Inflammatory macrophage treated with lipopolysaccharide for 1 hour (primary cell): ENCODE data around the gene ATL3.

ENCODE experiments used
- DNase-seq, 2 donors: peaks; one replicate each; pipeline ENCODE4 v3.0.0-alpha.2; 2020 to 2022

Gene ATL3

GRCh38 chr11:63671322-63672155 lies at the start of gene ATL3:
Gene ATL3, minus strand, starts transcription at chr11:63671376. Its CDS starts 41 bp downstream, at chr11:63671335.
- peak; percentile 89 to 95 for DNase-seq

DNA sequence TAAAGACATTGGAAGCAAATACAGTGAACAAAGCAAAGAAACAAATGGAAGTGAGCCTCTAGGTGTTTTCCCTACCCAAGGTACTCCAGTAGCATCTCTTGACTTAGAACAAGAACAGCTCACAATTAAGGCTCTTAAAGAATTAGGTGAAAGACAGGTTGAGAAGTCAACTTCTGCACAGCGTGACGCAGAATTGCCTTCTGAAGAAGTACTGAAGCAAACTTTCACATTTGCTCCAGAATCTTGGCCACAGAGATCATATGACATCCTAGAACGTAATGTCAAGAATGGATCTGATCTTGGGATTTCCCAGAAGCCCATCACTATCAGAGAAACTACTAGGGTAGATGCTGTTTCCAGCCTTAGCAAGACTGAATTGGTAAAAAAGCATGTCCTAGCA lies 49.4 kb upstream of the ATL3 start:
- DNase-seq: no peak

- no peak for DNase-seq
Observed at GRCh38 chr11:63719987-63720386, 48.8 kb upstream of the ATL3 start.

DNA sequence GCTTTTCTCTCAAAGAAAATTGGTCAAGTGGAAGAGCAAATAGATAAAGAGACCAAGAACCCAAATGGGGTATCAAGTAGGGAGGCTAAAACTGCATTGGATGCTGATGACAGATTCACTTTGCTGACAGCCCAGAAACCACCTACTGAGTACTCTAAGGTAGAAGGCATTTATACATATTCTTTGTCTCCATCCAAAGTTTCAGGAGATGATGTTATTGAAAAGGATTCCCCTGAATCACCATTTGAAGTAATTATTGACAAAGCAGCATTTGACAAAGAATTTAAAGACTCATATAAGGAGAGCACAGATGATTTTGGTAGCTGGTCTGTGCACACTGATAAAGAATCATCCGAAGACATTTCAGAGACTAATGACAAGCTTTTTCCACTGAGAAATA lies 47.8 kb upstream of the ATL3 start:
- DNase-seq: no peak

- peak; percentile 69 to 75 for DNase-seq
Observed at GRCh38 chr11:63716046-63716445, 44.9 kb upstream of the ATL3 start.

- no peak for DNase-seq
Observed at GRCh38 chr11:63713766-63714165, 42.6 kb upstream of the ATL3 start.

DNA sequence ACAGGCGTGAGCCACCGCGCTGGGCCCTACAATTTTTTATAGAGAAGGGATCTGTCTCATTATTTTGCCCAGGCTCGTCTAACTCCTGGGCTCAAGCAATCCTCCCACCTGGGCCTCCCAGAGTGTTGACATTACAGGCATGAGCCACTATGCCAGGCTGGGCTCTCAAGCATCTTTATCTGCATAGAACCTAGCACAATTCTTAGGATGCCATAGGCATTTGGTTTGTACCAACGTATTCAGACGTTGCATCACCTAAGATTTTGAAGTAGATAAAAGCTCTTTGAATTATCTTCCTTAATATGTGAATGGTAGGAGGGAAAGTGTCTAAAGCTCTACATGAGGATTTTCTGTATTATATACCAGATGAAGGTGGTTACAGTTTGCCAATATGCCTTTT lies 40.7 kb upstream of the ATL3 start:
- DNase-seq: no peak

DNA sequence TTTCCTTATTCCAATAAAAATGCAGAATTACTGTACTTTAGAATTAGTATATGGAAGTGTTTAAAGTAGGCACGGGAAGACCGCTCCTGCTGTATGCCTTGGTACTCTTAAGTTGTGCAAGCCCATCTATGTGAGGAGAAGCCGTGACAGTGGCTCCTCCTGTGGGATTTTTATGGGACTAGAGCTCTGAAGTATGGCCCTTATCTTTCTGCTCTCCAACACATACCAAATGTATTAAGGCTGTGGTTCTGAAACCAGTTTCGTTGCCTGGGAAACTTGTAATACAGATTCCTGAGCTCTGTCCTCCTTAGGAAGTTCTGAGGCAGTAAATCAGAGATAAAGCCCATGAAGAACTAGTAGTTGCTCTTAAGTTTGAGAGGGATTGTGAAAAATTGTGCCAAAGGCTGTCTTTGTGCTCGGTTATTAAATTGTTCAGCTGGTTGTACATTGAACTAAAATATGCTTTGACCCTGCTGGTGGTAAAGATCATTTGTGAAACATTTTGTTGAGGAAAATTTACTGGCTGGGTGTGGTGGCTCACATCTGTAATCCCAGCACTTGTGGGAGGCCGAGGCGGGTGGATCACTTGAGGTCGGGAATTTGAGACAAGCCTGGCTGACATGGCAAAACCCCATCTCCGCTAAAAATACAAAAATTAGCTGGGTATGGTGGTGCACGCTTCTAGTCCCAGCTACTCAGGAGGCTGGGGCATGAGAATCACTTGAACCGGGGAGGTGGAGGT lies 39.5 kb upstream of the ATL3 start:
- no peak for DNase-seq

- DNase-seq: no peak
Observed at GRCh38 chr11:63709336-63709884, 38.2 kb upstream of the ATL3 start.

GRCh38 chr11:63708764-63709163 lies 37.6 kb upstream of the ATL3 start:
- DNase-seq: no peak

GRCh38 chr11:63705526-63705925 lies 34.4 kb upstream of the ATL3 start:
- DNase-seq: no peak

DNA sequence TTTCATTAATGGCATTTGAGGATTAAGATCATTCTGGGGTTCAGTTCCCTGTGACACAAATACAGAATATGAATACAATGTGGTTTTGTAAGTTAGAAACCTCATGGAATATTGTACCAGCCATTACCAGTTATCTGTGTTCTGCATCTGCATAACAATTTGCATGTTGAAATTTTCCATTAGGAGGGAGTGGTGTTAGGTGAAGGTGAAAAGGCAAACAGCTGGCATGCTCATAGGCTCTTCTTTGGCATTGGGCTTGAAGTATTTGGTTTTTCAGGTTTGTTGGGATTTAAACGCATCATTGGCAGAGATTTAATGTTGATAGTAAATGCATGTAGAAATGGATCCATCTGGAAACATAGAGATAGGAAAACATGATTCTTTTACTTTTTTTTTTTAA lies 28.7 kb upstream of the ATL3 start:
- DNase-seq: no peak

DNA sequence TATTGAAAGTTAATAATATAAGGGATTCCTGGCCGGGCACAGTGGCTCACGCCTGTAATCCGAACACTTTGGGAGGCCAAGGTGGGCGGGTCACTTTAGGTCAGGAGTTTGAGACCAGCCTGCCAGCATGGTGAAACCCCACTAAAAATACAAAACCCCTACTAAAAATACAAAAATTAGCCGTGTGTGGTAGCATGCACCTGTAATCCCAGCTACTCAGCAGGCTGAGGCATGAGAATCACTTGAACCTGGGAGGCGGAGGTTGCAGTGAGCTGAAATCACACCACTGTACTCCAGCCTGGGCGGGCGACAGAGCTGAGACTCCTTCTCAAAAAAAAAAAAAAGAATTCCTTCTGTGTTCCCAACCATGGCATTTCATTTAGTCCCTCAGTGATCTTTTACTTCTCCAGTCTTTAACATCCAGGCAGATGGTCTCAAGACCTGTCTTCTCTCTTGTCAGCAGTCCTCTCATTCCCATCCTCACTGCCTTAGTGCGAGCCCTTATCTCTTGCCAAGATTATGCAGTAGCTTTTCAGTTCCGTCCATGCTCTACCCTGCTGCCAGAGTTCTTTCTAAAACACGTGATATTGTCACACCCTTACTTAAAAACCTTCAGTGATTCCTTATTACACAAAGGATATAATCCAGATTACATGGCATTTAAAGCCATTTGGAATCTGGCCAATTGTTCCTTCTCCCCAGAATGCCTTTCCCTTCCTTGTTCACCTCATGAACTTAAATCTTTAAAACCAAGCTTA lies 28.0 kb upstream of the ATL3 start:
- no peak for DNase-seq

- DNase-seq: peak; percentile 70 to 82
Observed at GRCh38 chr11:63694596-63694995, 23.4 kb upstream of the ATL3 start.

GRCh38 chr11:63687845-63688244 lies 16.7 kb upstream of the ATL3 start:
- no peak for DNase-seq

GRCh38 chr11:63686926-63687325 lies 15.8 kb upstream of the ATL3 start:
- no peak for DNase-seq

GRCh38 chr11:63685158-63685721 lies 14.1 kb upstream of the ATL3 start:
- DNase-seq: peak; percentile 53 to 55

DNA sequence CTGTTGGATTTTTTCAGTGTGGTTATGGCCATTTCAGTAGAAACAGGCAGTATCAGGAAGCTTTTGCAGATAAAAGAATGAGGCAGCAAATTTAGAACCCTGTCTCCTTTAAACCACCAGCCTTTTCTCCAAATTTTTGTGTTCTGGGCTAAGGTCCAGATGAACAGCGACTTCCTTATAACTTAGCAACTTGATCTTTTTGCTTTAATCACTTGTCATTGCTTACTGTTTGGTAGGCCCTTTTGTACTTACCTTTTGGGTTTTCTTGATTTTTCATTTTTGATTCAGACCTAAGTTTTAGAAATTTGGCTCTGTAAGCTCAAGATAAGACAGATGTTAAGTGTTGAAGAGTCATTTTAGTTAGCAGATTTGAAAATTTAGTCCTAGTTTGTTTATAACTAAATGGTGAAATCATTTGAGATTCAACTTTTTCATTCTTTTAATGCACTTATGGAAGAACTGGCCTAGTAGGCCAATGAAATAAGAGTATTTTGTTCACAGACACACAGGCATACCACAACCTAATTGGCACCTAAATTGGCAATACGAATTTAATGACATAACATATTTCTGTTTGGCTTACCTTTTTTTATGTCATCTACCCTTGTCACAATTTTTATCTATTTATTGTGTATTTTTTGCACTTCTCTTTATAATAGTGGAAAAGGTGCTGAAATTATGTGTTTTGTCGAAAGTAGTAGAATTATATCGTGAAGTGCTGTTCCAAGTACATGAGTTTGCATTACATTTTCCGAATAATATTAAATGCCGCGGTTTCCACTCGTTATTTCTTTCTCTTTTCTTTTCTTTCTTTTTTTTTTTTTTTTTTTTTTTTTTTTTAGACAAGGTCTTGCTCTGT lies 12.2 kb upstream of the ATL3 start:
- DNase-seq: no peak

DNA sequence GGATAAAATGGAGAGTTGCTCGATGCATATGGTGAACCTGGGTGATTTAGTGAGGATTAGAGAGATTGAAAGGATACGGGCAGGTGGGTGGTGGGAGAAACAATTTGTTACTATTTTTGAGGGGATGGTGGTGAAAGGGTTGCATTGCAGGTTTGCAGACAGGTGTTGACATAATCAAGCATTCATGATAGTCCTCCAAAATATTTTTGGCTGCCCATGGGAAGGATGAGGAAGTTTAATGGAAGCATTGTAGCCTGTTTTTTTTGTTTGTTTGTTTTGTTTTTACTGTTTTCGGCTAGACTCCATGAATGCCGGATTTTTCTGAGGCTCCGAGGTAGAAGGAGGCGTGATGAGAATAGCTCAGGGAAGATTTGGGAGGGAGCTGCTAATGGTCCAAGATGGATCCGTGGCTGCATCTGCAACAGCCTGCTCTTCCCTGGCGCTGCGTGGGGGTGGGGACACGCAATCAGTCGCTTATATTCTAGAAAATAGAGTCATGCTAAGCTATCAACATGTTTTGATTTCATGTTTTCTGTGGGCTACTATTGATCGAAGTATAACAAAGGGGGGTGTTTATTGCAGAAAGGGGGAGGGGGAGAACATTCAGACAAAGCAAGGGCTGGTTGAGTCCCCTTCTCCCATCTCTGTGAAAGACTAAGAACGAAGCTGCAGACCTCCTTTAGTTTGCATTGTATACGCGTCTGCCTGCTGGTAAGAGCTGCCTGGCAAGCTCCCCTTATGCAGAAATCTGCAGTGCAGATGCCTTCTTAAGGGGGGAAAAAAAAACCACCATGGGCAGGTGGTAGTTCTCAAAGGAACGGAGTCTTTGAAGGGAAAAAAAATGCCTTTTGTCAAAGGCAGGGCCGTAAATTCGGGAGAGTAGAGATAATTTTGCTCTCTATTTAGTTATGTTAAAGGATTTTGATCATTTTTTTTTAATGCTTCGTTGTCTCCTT lies 11.2 kb upstream of the ATL3 start:
- peak in 1 of 2 donors; percentile 40 for DNase-seq

GRCh38 chr11:63681321-63682065 lies 10.3 kb upstream of the ATL3 start, which contains the start of gene RTN3:
Gene RTN3, plus strand, starts transcription at chr11:63681500. Its CDS starts 137 bp downstream, at chr11:63681637.
- peak; percentile 98 to 99 for DNase-seq
